Sigmoid colon (tissue), 7 donors: ENCODE data around the gene GRID1. TPM values are rescaled to one million over a fixed set of nuclear protein-coding genes. Genes with fewer than 3 reads are reported as not detected.

ENCODE experiments used
- DNase-seq: peaks from one replicate; pipeline ENCODE4 v3.0.0-alpha.2; 2019
- H3K27ac ChIP-seq, 4 donors: fragments of 200-600 bp; sonication (generic); one replicate each; pipeline ENCODE4 v1.5.1; 2016 to 2019; ENCODE audit warnings: mild to moderate bottlenecking in 1 of 4
- H3K27me3 ChIP-seq, 3 donors: fragments of 200-600 bp; sonication (generic); one replicate each; pipeline ENCODE4 v1.5.1; 2019; ENCODE audit warnings: mild to moderate bottlenecking in 1 of 3
- H3K36me3 ChIP-seq, 4 donors: fragments of 200-600 bp; sonication (generic); one replicate each; pipeline ENCODE4 v1.5.1; 2016 to 2019
- H3K4me1 ChIP-seq, 4 donors: fragments of 200-600 bp; sonication (generic); one replicate each; pipeline ENCODE4 v1.5.1; 2017 to 2019
- H3K4me3 ChIP-seq, 4 donors: fragments of 200-600 bp; sonication (generic); one replicate each; pipeline ENCODE4 v1.5.1; 2017 to 2019; ENCODE audit warnings: mild to moderate bottlenecking in 2 of 4, moderate library complexity in 1 of 4
- H3K9me3 ChIP-seq, 4 donors: fragments of 200-600 bp in 3 of 4; sonication (generic) in 3 of 4; one replicate each; pipeline versions ENCODE4 v1.5.1 to v1.6.1; 2013 to 2019
- EP300 ChIP-seq, 4 donors: sonication (generic); formaldehyde crosslinking; IDR thresholded peaks; one replicate each; pipeline ENCODE4 v1.6.1; 2017; ENCODE audit warnings: antibody characterized with exemption in 4 of 4
- POLR2A ChIP-seq, 2 donors: fragments of 450-650 bp; IDR thresholded peaks; one replicate each; pipeline ENCODE4 v1.6.1; 2016; ENCODE audit warnings: antibody characterized with exemption in 2 of 2, mild to moderate bottlenecking in 2 of 2, moderate library complexity in 2 of 2
- POLR2AphosphoS5 ChIP-seq, 4 donors: sonication (generic); formaldehyde crosslinking; IDR thresholded peaks; one replicate each; pipeline ENCODE4 v1.6.1; 2017; ENCODE audit warnings: antibody characterized with exemption in 4 of 4
- WGBS, 2 donors: extraction: QIAGEN DNeasy Blood & Tissue Kit; methylation state at CpG; one replicate each; pipeline ENCODE4 v1.1.7; 2013; 5-methylcytosine and 5-hydroxymethylcytosine counted together
- intact Hi-C: fragments of 100-400 bp; cut with DNase I; formaldehyde crosslinking; loops from one replicate; pipeline ENCODE4 v1.15.1; 2023
- polyA plus RNA-seq, 3 donors: library from polyadenylated mRNA; stranded (reverse); fragments of 200-250 nt; gene quantifications; one replicate each; pipeline ENCODE4 v1.2.3, GENCODE V29; 2013
- total RNA-seq, 4 donors: library from RNA; depleted of rRNA; stranded (reverse); fragments of >200 nt; gene quantifications; one replicate each; pipeline ENCODE4 v1.1.0, GENCODE V29; 2016
- TF ChIP-seq, protein P1 (sequence below), 4 experiments: fragments of 450-650 bp in 3 of 4; fragments of 200-600 bp in 1 of 4; IDR thresholded peaks; one replicate each; pipeline ENCODE4 v1.5.1; 2016 to 2019; ENCODE audit warnings: antibody characterized with exemption in 4 of 4, mild to moderate bottlenecking in 3 of 4, moderate library complexity in 2 of 4
- donor health status: healthy with polysubstance abuse.
- donor health status: Bipolar disorder and iron deficiency.
- donor health status: healthy.

The GRID1 gene
- total and polyA plus RNA-seq, 7 donors, result 0.66 to 4.7 (median 1.1) TPM; not detected in 2

DNA sequence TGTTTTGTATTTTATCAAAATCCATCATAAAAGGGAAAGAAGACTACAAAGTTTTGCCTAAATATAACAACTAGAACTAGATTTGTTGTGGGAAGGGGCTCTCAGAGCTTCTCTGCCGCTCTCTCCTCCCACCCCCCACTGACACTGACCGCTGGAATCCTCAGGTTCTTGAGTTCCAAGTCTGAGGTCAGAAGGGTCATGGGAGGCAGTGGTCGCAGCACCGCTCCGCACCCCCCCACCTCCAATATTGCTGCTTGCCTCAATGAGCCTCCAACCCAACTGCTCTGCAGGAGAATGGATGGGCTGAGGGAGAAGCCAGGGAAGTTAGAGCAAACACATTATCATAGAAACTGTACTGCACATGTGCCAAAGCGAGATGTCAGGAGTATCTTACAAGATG is 359.4 kb downstream of the GRID1 start:
- Histone ChIP-seq H3K36me3 (no peaks in the 10 kb centered on the region), H3K27me3 (no peaks in the 10 kb centered on the region), H3K4me3 (no peak overlapping the region), H3K9me3 (no peaks in the 10 kb centered on the region), H3K4me1 (no peaks in the 10 kb centered on the region), H3K27ac (no peak overlapping the region)
- intact Hi-C loops, result no loop called here
- no peak for DNase-seq
- 79 to 81% methylated on average over 6 of the region's 6 CpGs for WGBS, 2 donors
- TF ChIP-seq POLR2AphosphoS5 (IDR thresholded peaks at IDR 0.05) (no peak), EP300 (IDR thresholded peaks at IDR 0.05) (no peak), POLR2A (IDR thresholded peaks at IDR 0.05) (no peak)
- TF ChIP-seq, protein P1, sequence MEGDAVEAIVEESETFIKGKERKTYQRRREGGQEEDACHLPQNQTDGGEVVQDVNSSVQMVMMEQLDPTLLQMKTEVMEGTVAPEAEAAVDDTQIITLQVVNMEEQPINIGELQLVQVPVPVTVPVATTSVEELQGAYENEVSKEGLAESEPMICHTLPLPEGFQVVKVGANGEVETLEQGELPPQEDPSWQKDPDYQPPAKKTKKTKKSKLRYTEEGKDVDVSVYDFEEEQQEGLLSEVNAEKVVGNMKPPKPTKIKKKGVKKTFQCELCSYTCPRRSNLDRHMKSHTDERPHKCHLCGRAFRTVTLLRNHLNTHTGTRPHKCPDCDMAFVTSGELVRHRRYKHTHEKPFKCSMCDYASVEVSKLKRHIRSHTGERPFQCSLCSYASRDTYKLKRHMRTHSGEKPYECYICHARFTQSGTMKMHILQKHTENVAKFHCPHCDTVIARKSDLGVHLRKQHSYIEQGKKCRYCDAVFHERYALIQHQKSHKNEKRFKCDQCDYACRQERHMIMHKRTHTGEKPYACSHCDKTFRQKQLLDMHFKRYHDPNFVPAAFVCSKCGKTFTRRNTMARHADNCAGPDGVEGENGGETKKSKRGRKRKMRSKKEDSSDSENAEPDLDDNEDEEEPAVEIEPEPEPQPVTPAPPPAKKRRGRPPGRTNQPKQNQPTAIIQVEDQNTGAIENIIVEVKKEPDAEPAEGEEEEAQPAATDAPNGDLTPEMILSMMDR (IDR thresholded peaks at IDR 0.05), result no peak

DNA sequence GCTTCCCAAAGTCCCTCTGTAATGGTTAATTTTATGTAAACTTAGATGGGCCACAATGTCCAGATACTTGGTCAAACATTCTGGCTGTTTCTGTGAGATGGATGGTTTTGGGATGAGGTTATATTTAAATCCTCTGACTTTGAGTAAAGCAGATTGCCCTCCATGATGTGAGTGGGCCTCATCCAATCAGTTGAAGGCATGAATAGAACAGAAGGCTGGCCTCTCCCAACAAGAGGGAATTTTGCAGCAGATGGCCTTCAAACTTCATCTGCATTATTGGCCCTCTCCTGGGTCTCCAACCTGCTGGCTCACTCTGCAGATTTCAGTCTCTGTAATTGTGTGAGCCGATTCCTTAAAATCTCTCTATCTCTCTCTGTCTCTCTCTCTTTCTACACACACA is 362.3 kb downstream of the GRID1 start:
- Histone ChIP-seq H3K9me3 (no peaks in the 10 kb centered on the region), H3K36me3 (no peaks in the 10 kb centered on the region), H3K4me3 (no peak overlapping the region), H3K27ac (no peak overlapping the region), H3K27me3 (no peaks in the 10 kb centered on the region), H3K4me1 (no peaks in the 10 kb centered on the region)
- no peak for DNase-seq
- intact Hi-C loops, result no loop called here
- TF ChIP-seq, protein P1 (IDR thresholded peaks at IDR 0.05), result no peak
- TF ChIP-seq POLR2A (IDR thresholded peaks at IDR 0.05) (no peak), EP300 (IDR thresholded peaks at IDR 0.05) (no peak), POLR2AphosphoS5 (IDR thresholded peaks at IDR 0.05) (no peak)
- 41 to 49% methylated on average over 1 of the region's 1 CpG for WGBS, 2 donors

DNA sequence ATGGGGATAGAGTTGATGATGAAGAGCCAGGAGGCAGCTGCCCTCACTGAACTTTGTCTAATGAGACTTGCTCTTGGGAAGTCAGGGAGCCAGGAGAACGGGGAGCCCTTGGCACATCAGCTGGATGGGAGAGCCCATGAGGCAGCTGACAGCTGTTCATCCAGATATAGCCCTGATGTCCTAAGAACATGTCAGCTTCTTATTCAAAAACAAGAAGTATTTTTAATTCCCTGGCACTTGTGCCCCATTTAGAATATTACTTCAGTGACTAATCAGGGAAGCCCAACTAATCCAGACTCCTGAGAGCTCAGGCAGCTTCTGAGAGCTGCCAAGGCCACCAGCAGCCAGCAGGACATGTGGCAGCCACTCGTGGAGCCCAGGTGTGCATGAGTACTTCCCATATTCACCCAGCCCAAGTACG is 363.4 kb downstream of the GRID1 start:
- Histone ChIP-seq H3K4me1 (no peaks in the 10 kb centered on the region), H3K36me3 (no peaks in the 10 kb centered on the region), H3K27ac (no peak overlapping the region), H3K4me3 (no peak overlapping the region), H3K27me3 (no peaks in the 10 kb centered on the region), H3K9me3 (no peaks in the 10 kb centered on the region)
- no peak for DNase-seq
- intact Hi-C loops, result no loop called here
- 58 to 76% methylated on average over 3 of the region's 3 CpGs for WGBS, 2 donors
- no peak for TF ChIP-seq POLR2A (IDR thresholded peaks at IDR 0.05)
- TF ChIP-seq EP300 (IDR thresholded peaks at IDR 0.05), result no peak
- TF ChIP-seq, protein P1 (IDR thresholded peaks at IDR 0.05), result no peak
- TF ChIP-seq POLR2AphosphoS5 (IDR thresholded peaks at IDR 0.05), result no peak

DNA sequence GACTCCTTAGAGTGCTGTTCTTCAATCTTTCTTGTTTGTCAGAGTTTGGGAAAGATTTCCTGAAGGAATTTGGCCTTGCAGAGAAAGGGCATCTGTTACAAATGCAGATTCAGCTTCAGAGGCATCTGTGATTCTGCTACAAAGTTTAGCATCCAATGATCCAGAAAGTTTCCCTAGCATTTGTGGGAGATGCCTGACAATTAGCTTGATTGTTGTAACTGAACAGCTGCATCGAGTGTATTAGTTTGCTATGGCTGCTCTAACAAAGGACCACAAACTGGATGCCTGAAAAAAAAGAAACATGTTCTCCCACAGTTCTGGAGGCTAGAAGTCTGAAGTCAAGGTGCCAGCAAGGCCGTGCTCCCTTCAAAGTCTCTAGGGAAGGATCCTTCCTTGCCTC is 365.1 kb downstream of the GRID1 start:
- intact Hi-C loops, result no loop called here
- TF ChIP-seq, protein P1 (IDR thresholded peaks at IDR 0.05), result no peak
- TF ChIP-seq POLR2A (IDR thresholded peaks at IDR 0.05) (no peak), POLR2AphosphoS5 (IDR thresholded peaks at IDR 0.05) (no peak), EP300 (IDR thresholded peaks at IDR 0.05) (no peak)

DNA sequence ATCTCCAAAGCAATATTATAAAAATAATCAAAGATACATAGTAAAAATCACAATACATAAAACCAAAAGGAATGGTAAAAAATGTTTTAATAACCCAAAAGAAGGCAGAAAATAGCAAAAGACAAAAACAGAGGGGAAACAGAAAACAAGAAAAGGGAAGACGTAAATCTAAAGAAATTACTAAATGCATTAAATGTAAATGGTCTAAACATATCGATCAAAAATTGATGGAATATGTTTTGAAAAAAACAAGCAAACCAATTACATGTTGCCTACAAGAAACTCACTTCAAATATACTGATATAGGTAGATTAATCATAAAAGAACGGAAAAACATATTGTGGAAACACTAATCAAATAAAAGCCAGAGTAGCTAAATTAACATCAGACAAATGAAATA is 369.1 kb downstream of the GRID1 start:
- no peak overlapping the region for H3K27ac ChIP-seq
- WGBS, 2 donors, result 89 to 93% methylated on average over 3 of the region's 3 CpGs
- DNase-seq, result no peak
- no peak overlapping the region for H3K4me3 ChIP-seq
- H3K27me3 ChIP-seq, result no peaks in the 10 kb centered on the region
- no peaks in the 10 kb centered on the region for H3K4me1 ChIP-seq
- H3K9me3 ChIP-seq, result no peaks in the 10 kb centered on the region
- intact Hi-C loops, result no loop called here
- H3K36me3 ChIP-seq, result no peaks in the 10 kb centered on the region
- TF ChIP-seq, protein P1 (IDR thresholded peaks at IDR 0.05), result no peak
- TF ChIP-seq EP300 (IDR thresholded peaks at IDR 0.05) (no peak), POLR2AphosphoS5 (IDR thresholded peaks at IDR 0.05) (no peak), POLR2A (IDR thresholded peaks at IDR 0.05) (no peak)

More for the DNA sequence above, 365.1 kb downstream of the GRID1 start:
- no peaks in the 10 kb centered on the region for H3K9me3 ChIP-seq
- no peak for DNase-seq
- H3K4me3 ChIP-seq, result no peak overlapping the region
- H3K27ac ChIP-seq, result no peak overlapping the region
- H3K4me1 ChIP-seq, result no peaks in the 10 kb centered on the region
- H3K36me3 ChIP-seq, result no peaks in the 10 kb centered on the region
- no peaks in the 10 kb centered on the region for H3K27me3 ChIP-seq
- 74 to 86% methylated on average over 2 of the region's 2 CpGs for WGBS, 2 donors
